H9 (cell line): ENCODE measurements around the gene ARNT2. TPM values are rescaled to one million over a fixed set of nuclear protein-coding genes. Genes with fewer than 3 reads are reported as not detected.

Source experiments
- DNase-seq: peaks from one replicate; pipeline ENCODE4 v3.0.0-alpha.2; 2017
- H2AFZ ChIP-seq: one replicate; pipeline ENCODE4 v1.6.1; 2013; ENCODE audit warnings: mild to moderate bottlenecking, low read length, control low read depth, moderate library complexity
- H2AK5ac ChIP-seq: 2 replicates; pipeline ENCODE4 v1.6.1; 2013; ENCODE audit warnings: low read length, control low read depth, mixed read lengths; ENCODE audit not compliant: insufficient read length
- H2BK120ac ChIP-seq: one replicate; pipeline ENCODE4 v1.6.1; 2013; ENCODE audit warnings: low read depth, mild to moderate bottlenecking, low read length, control low read depth, inconsistent platforms; ENCODE audit not compliant: poor library complexity, severe bottlenecking
- H2BK12ac ChIP-seq: 2 replicates; pipeline ENCODE4 v1.6.1; 2013; ENCODE audit warnings: low read length, control low read depth, mixed read lengths, low read depth; ENCODE audit not compliant: insufficient read length
- H2BK15ac ChIP-seq: 2 replicates; pipeline ENCODE4 v1.6.1; 2013; ENCODE audit warnings: low read depth, low read length, control low read depth
- H2BK20ac ChIP-seq: one replicate; pipeline ENCODE4 v1.6.1; 2013; ENCODE audit warnings: low read depth, mild to moderate bottlenecking, low read length, control low read depth, inconsistent platforms; ENCODE audit not compliant: poor library complexity, severe bottlenecking
- H2BK5ac ChIP-seq: 2 replicates; pipeline ENCODE4 v1.6.1; 2013; ENCODE audit warnings: low read length, control low read depth, mixed read lengths; ENCODE audit not compliant: insufficient read length
- H3K14ac ChIP-seq: 2 replicates; pipeline ENCODE4 v1.6.1; 2013; ENCODE audit warnings: low read length, control low read depth; ENCODE audit not compliant: insufficient read depth
- H3K18ac ChIP-seq: 2 replicates; pipeline ENCODE4 v1.6.1; 2013; ENCODE audit warnings: low read depth, mild to moderate bottlenecking, mixed read lengths, low read length, control low read depth; ENCODE audit not compliant: insufficient read length
- H3K23ac ChIP-seq: 2 replicates; pipeline ENCODE4 v1.6.1; 2013; ENCODE audit warnings: low read length, control low read depth, mixed read lengths, low read depth; ENCODE audit not compliant: insufficient read length
- H3K23me2 ChIP-seq: 2 replicates; pipeline ENCODE4 v1.6.1; 2013; ENCODE audit warnings: low read depth, mild to moderate bottlenecking, mixed read lengths, low read length, control low read depth; ENCODE audit not compliant: insufficient read length, poor library complexity, severe bottlenecking
- H3K27ac ChIP-seq: 2 replicates; pipeline ENCODE4 v1.5.1; 2013; ENCODE audit warnings: low read length, control low read depth, mixed read lengths, low read depth; ENCODE audit not compliant: insufficient read length
- H3K27me3 ChIP-seq: 2 replicates; pipeline ENCODE4 v1.6.1; 2013; ENCODE audit warnings: low read length, control low read depth, inconsistent platforms; ENCODE audit not compliant: insufficient read depth
- H3K4ac ChIP-seq: 2 replicates; pipeline ENCODE4 v1.6.1; 2013; ENCODE audit warnings: low read depth, mild to moderate bottlenecking, control low read depth, inconsistent platforms, low read length, moderate library complexity
- H3K4me1 ChIP-seq: 2 replicates; pipeline ENCODE4 v1.6.1; 2013; ENCODE audit warnings: low read length, control low read depth, inconsistent platforms; ENCODE audit not compliant: insufficient read depth
- H3K4me2 ChIP-seq: 2 replicates; pipeline ENCODE4 v1.6.1; 2013; ENCODE audit warnings: low read length, control low read depth, mixed read lengths; ENCODE audit not compliant: insufficient read length, insufficient read depth
- H3K56ac ChIP-seq: 2 replicates; pipeline ENCODE4 v1.6.1; 2013; ENCODE audit warnings: low read depth, mild to moderate bottlenecking, mixed read lengths, low read length, control low read depth; ENCODE audit not compliant: insufficient read length
- H3K79me1 ChIP-seq: 2 replicates; pipeline ENCODE4 v1.6.1; 2013; ENCODE audit warnings: low read depth, mild to moderate bottlenecking, moderate library complexity, low read length, control low read depth, inconsistent platforms; ENCODE audit not compliant: insufficient read depth, poor library complexity, severe bottlenecking
- H3K79me2 ChIP-seq: 2 replicates; pipeline ENCODE4 v1.6.1; 2013; ENCODE audit warnings: low read length, control low read depth, inconsistent platforms; ENCODE audit not compliant: insufficient read depth
- H3K9ac ChIP-seq: 2 replicates; pipeline ENCODE4 v1.6.1; 2013; ENCODE audit warnings: low read length, control low read depth, mixed read lengths; ENCODE audit not compliant: insufficient read length; ENCODE audit errors: extremely low read depth
- H3K9me3 ChIP-seq: one replicate; pipeline ENCODE4 v1.6.1; 2013; ENCODE audit warnings: low read depth, low read length, inconsistent platforms; ENCODE audit not compliant: control insufficient read depth
- H3T11ph ChIP-seq: one replicate; pipeline ENCODE4 v1.6.1; 2013; ENCODE audit warnings: mild to moderate bottlenecking, low read length, control low read depth, inconsistent platforms
- H4K20me1 ChIP-seq: one replicate; pipeline ENCODE4 v1.6.1; 2013; ENCODE audit not compliant: control insufficient read depth, insufficient read length, insufficient read depth
- H4K5ac ChIP-seq: 2 replicates; pipeline ENCODE4 v1.6.1; 2013; ENCODE audit warnings: low read depth, mild to moderate bottlenecking, mixed read lengths, low read length, control low read depth; ENCODE audit not compliant: insufficient read length
- H4K8ac ChIP-seq: replicated peaks from 2 replicates; pipeline ENCODE4 v1.6.1; 2013; ENCODE audit warnings: low read length, control low read depth, mixed read lengths, low read depth; ENCODE audit not compliant: insufficient read length
- H4K91ac ChIP-seq: 2 replicates; pipeline ENCODE4 v1.6.1; 2013; ENCODE audit warnings: low read depth, mild to moderate bottlenecking, moderate library complexity, mixed read lengths, low read length, control low read depth; ENCODE audit not compliant: insufficient read length
- H3K27ac Mint-ChIP-seq, 3 experiments: 2 replicates in 2 of 3; 3 replicates in 1 of 3; pipeline ENCODE4 v1.8.0; 2020 to 2021; ENCODE audit warnings: mixed read lengths in 3 of 3, mild to moderate bottlenecking in 1 of 3, moderate library complexity in 1 of 3
- H3K27me3 Mint-ChIP-seq: 2 replicates; pipeline ENCODE4 v1.8.0; 2021; ENCODE audit warnings: low read depth, mild to moderate bottlenecking, moderate library complexity, mixed read lengths
- H3K36me3 Mint-ChIP-seq, 3 experiments: 2 replicates in 2 of 3; 3 replicates in 1 of 3; pipeline ENCODE4 v1.8.0; 2020 to 2021; ENCODE audit warnings: low read depth in 3 of 3, mixed read lengths in 3 of 3; ENCODE audit not compliant: insufficient read depth in 1 of 3
- H3K4me1 Mint-ChIP-seq, 2 experiments: 2 replicates each; pipeline ENCODE4 v1.8.0; 2020; ENCODE audit warnings: mixed read lengths in 2 of 2
- H3K4me3 Mint-ChIP-seq, 2 experiments: 2 replicates in 1 of 2; 3 replicates in 1 of 2; pipeline ENCODE4 v1.8.0; 2020 to 2021; ENCODE audit warnings: mild to moderate bottlenecking in 2 of 2, mixed read lengths in 2 of 2, moderate library complexity in 1 of 2
- H3K9me3 Mint-ChIP-seq, 2 experiments: 2 replicates in 1 of 2; 3 replicates in 1 of 2; pipeline ENCODE4 v1.8.0; 2020; ENCODE audit warnings: mild to moderate bottlenecking in 2 of 2, mixed read lengths in 2 of 2, moderate library complexity in 1 of 2
- WGBS: extraction: QIAGEN DNeasy Blood & Tissue Kit; methylation state at CpG from one replicate; pipeline ENCODE4 v1.1.7; 2013; ENCODE audit warnings: missing lambda C conversion rate, low lambda C conversion rate, mixed read lengths; ENCODE audit not compliant: insufficient read length; ENCODE audit errors: extremely low coverage; 5-methylcytosine and 5-hydroxymethylcytosine counted together
- total RNA-seq: library from RNA; stranded (reverse); gene quantifications from 2 replicates; pipeline ENCODE4 v1.2.1, GENCODE V29; 2021
- TF ChIP-seq, protein P1 (sequence below): fragments of 200-600 bp; sonication (generic); conservative IDR thresholded peaks from 3 replicates; pipeline ENCODE4 v1.8.0; 2021; ENCODE audit warnings: antibody characterized with exemption, mild to moderate bottlenecking

The ARNT2 gene
- total RNA-seq, 1 experiment from 2014 or later: 10.5 TPM

DNA sequence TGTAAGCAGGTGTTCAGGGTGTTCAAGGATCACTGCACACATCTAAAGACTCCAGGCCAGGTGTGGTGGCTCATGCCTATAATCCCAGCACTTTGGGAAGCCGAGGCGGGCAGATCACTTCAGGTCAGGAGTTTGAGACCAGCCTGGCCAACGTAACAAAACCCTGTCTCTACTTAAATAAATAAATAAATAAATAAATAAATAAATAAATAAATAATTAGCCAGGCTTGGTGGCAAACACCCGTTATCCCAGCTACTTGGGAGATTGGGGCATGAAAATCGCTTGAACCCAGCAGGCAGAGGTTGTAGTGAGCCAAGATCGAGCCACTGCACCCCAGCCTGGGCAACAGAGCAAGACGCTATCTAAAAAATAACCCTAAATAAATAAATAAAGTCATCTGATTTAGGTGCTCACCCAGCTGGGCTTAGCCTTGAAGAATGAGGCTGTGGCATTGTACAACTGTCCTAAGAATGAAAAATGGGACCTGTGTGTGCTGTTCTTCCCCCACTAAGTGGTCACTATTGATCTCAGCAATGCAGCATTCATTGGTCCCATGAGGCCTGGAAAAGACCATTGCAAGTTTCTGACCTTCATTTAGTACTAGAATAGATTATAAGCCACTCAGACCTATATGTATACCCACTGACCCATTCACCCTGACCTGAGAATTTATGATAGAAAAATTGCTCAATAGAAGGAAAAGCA, 208.1 kb downstream of the ARNT2 start:
- Histone ChIP-seq H4K91ac (no peak overlapping the region), H2BK20ac (no peak overlapping the region), H3T11ph (no peak overlapping the region), H3K4me1 (0 out of 2 replicates have a peak, but pooled peaks cover 2% of the 10 kb centered on the region), H2AFZ (no peak overlapping the region), H3K4ac (no peak overlapping the region), H4K20me1 (no peaks in the 10 kb centered on the region), H2BK12ac (no peak overlapping the region), H3K14ac (no peak overlapping the region), H3K27ac (no peak overlapping the region), H3K27me3 (no peaks in the 10 kb centered on the region), H2BK5ac (no peak overlapping the region), H3K18ac (no peak overlapping the region), H4K5ac (no peak overlapping the region), H2BK120ac (no peak overlapping the region), H3K4me2 (no peak overlapping the region), H4K8ac (no peak overlapping the region), H2AK5ac (no peak overlapping the region), H3K9me3 (no peaks in the 10 kb centered on the region), H2BK15ac (no peak overlapping the region), H3K23ac (no peak overlapping the region), H3K79me2 (no peaks in the 10 kb centered on the region), H3K23me2 (no peaks in the 10 kb centered on the region), H3K56ac (no peak overlapping the region), H3K79me1 (no peaks in the 10 kb centered on the region), H3K9ac (no peak overlapping the region)
- H3K27me3 Mint-ChIP-seq: no peaks in the 10 kb centered on the region; the same call in none of the 2 replicates
- no peaks in the 10 kb centered on the region for H3K9me3 Mint-ChIP-seq
- TF ChIP-seq, protein P1, sequence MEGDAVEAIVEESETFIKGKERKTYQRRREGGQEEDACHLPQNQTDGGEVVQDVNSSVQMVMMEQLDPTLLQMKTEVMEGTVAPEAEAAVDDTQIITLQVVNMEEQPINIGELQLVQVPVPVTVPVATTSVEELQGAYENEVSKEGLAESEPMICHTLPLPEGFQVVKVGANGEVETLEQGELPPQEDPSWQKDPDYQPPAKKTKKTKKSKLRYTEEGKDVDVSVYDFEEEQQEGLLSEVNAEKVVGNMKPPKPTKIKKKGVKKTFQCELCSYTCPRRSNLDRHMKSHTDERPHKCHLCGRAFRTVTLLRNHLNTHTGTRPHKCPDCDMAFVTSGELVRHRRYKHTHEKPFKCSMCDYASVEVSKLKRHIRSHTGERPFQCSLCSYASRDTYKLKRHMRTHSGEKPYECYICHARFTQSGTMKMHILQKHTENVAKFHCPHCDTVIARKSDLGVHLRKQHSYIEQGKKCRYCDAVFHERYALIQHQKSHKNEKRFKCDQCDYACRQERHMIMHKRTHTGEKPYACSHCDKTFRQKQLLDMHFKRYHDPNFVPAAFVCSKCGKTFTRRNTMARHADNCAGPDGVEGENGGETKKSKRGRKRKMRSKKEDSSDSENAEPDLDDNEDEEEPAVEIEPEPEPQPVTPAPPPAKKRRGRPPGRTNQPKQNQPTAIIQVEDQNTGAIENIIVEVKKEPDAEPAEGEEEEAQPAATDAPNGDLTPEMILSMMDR: no peak
- H3K27ac Mint-ChIP-seq: no peak overlapping the region
- WGBS: no CpG with 5 or more reads among the region's 7 CpGs
- peaks cover 22% of the 10 kb centered on the region in 2 experiments for H3K4me1 Mint-ChIP-seq
- no peaks in the 10 kb centered on the region; a peak in 1 of 7 replicates for H3K36me3 Mint-ChIP-seq
- H3K4me3 Mint-ChIP-seq: no peak overlapping the region
- no peak for DNase-seq
